Measurements from ENCODE around the gene OGA.

OGA gene

DNA sequence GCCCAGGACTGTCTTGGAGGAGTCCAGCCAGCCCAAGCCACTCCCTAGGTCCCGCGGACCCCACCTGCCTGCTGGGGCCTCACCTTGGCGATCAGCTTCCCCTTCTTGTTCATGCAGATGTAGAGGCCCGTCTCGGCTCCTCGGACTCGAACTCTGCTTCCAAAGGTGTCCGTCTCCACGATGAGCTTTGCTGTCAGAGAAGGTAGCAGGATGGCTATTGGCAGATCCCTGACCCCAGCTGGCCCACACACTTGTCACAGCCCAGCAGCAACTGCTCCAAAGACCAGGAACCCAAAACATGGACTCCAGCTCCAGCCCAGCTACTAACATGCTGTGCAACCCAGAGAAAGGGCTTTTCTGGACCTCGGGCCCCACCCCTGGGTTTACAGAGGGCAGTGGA is 46.9 kb downstream of the OGA start:
- Histone ChIP-seq H3K36me3 (ENCODE audit: control insufficient read depth, insufficient read depth, low read length, severe bottlenecking) (no peaks in the 10 kb centered on the region), H3K4me3 (ENCODE audit: low read length) (no peak overlapping the region), H3K9ac (ENCODE audit: low read length) (no peak overlapping the region), H3K9me3 (ENCODE audit: control insufficient read depth, low read length) (no peaks in the 10 kb centered on the region), H3K4me1 (ENCODE audit: control insufficient read depth, insufficient read depth, low read length) (no peaks in the 10 kb centered on the region), H3K27me3 (replicated peaks; ENCODE audit: control insufficient read depth, insufficient read depth, low read length) (peaks cover 74% of the 10 kb centered on the region)
- DNase-seq (ENCODE audit: low read depth), result no peak

DNA sequence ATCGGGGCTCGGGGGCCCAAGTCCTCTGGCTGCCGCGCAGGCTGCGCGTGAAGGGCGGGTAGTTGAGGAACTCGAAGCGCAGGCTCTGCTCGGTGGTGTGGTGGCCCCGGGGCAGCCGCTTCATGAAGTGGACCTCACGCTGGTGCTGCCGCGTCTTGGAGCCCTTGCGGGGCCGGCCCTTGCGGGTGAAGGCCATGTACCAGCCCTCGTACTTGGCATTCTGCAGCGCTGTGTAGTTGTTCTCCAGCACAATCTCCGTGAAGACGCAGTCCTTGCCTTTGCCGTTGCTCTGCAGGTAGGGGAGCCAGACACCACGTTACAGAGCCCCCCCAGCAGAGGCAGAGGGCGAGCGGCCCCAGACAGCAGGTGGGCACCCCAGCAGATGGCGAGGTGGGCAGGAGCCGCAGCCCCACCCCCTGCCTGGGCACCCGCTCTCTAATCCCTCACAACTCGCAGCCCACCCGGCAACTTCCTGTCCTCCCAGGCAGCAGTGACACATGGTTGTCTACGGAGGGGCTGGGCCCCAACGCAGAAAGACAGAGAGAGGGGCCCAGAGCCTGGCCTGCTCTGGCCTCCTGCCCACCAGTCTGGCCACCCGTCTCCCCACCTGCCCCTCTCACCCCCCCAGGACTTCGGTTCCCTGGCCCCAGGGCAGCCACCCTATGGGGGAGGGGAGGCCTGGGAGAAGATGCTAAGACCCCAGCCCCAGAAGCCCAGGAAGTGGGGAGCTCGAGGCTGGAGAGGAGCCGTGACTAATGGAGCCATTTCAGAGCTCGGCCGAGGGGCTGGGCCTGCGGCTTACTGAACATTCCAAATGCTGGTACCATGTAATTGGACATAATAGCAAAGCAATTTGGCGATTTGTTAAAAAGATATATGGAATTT is 47.7 kb downstream of the OGA start:
- peaks cover 82% of the 10 kb centered on the region for H3K27me3 ChIP-seq (replicated peaks; ENCODE audit: control insufficient read depth, insufficient read depth, low read length)
- no peaks in the 10 kb centered on the region for H3K9me3 ChIP-seq (ENCODE audit: control insufficient read depth, low read length)
- DNase-seq (ENCODE audit: low read depth), result no peak
- H3K4me3 ChIP-seq (ENCODE audit: low read length), result no peak overlapping the region
- no peaks in the 10 kb centered on the region for H3K36me3 ChIP-seq (ENCODE audit: control insufficient read depth, insufficient read depth, low read length, severe bottlenecking)
- no peaks in the 10 kb centered on the region for H3K4me1 ChIP-seq (ENCODE audit: control insufficient read depth, insufficient read depth, low read length)
- H3K9ac ChIP-seq (ENCODE audit: low read length), result no peak overlapping the region

DNA sequence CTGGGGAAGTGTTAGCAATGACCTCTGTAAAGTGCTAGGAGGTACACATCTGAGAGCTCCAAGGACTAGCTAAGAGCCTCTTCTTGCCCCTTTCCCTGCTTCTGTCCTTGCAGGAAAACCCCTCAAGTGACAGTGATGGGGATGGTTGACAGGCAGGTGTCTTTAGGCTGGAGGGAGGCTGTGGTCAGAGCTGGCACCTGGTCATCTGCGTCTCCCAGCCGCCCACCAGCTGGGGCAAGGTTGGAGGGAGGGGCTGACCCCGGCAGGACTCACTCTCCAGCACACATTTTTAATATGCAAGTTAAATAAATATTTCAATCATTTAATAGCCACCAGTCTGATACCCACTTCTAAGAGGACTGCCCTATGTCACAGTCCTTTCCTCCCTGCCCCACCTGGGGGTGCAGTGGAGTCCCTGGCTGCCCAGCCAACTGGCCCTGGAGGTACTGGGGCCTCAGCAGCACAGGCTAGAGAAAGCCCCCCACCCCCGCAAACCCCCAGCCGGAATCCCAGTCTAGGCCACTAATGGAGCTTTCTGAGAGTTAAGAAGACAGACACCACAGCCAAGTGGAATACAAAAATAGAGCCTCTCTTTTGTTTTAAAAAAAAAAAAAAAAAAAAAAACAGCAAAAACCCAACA is 48.6 kb downstream of the OGA start:
- Histone ChIP-seq H3K9ac (ENCODE audit: low read length) (no peak overlapping the region), H3K36me3 (ENCODE audit: control insufficient read depth, insufficient read depth, low read length, severe bottlenecking) (no peaks in the 10 kb centered on the region), H3K27me3 (replicated peaks; ENCODE audit: control insufficient read depth, insufficient read depth, low read length) (peaks cover 86% of the 10 kb centered on the region), H3K9me3 (ENCODE audit: control insufficient read depth, low read length) (no peaks in the 10 kb centered on the region), H3K4me3 (ENCODE audit: low read length) (no peak overlapping the region), H3K4me1 (ENCODE audit: control insufficient read depth, insufficient read depth, low read length) (no peaks in the 10 kb centered on the region)
- DNase-seq (ENCODE audit: low read depth), result no peak

DNA sequence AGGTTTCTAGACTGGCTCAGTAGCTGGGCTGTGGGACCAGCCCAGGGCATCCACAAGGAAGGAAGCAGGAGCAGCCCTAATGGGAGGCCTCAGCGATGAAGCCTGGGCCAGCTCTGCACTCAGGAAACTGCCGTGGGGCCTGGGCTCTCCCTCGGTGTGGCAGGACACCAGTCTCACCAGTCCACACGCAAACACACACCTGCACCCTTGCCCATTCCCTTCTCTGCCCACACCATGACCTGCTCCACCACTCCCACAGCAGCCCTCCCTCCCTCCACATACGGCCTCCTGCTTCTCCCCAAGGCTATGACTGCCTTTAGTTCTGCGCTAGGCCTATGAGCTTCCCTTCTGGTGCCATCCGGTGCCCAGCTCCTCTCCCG is 49.5 kb downstream of the OGA start:
- no peaks in the 10 kb centered on the region for H3K9me3 ChIP-seq (ENCODE audit: control insufficient read depth, low read length)
- H3K4me3 ChIP-seq (ENCODE audit: low read length), result no peak overlapping the region
- no peak for DNase-seq (ENCODE audit: low read depth)
- H3K27me3 ChIP-seq (replicated peaks; ENCODE audit: control insufficient read depth, insufficient read depth, low read length), result peaks cover 78% of the 10 kb centered on the region
- no peaks in the 10 kb centered on the region for H3K36me3 ChIP-seq (ENCODE audit: control insufficient read depth, insufficient read depth, low read length, severe bottlenecking)
- no peak overlapping the region for H3K9ac ChIP-seq (ENCODE audit: low read length)
- no peaks in the 10 kb centered on the region for H3K4me1 ChIP-seq (ENCODE audit: control insufficient read depth, insufficient read depth, low read length)

DNA sequence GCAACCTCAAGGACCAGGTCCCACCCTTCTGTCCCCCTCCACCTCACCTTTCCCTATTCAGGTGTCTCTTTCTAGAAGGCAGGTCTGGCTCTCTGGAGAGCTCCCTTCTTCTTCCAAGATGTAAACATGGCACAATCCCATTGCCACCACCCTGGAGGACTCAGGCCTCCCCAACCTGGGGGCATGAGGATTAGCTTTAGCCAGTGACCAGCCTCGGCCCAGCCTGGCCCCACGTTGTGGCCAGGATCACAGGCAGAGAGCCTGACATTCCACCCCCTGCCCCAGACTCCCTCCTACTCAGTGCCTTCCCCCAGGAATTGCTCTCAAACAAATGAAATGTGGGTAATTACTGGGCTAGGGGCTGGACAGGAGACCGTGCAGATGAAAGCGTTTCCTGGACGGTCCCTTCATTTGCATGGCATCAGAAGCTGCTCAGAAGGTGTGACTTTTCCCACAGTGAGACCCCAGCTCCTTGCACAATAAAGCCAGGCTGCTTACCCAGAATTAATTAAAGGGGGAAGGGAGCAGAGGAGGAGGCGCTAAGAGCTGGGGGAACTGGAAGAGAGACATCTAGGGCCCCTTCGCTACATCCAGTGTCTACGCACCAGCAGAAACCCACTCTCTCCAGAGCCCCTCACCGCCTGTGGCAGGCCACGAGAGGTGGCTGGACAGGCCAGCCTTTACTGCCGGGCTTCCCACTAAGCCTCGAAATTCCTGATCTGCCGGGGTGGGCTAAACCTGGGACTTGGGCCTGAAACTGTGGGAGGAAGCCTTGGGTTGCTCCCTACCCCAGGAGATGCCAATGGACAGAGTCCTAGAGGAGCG is 50.1 kb downstream of the OGA start:
- no peak overlapping the region for H3K4me3 ChIP-seq (ENCODE audit: low read length)
- H3K4me1 ChIP-seq (ENCODE audit: control insufficient read depth, insufficient read depth, low read length), result no peaks in the 10 kb centered on the region
- no peak overlapping the region for H3K9ac ChIP-seq (ENCODE audit: low read length)
- no peak for DNase-seq (ENCODE audit: low read depth)
- no peaks in the 10 kb centered on the region for H3K36me3 ChIP-seq (ENCODE audit: control insufficient read depth, insufficient read depth, low read length, severe bottlenecking)
- no peaks in the 10 kb centered on the region for H3K9me3 ChIP-seq (ENCODE audit: control insufficient read depth, low read length)
- peaks cover 76% of the 10 kb centered on the region for H3K27me3 ChIP-seq (replicated peaks; ENCODE audit: control insufficient read depth, insufficient read depth, low read length)

DNA sequence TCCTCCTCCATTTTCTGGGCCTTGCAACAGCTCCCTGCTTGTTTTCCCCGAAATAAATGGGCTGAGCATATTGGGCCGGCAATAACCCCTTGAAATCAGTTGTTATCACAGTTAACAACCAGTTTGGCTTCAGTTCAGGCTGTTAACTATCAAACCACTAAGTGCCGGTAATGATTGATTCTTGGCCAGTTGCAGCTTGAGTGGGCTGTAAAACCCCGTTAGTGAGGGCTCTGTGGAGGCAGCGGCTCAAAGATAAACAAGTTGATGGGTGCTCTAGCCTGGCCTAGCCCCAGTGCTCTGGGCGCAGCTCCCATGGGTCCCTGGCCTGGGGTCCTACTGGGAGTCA is 50.7 kb downstream of the OGA start:
- Histone ChIP-seq H3K9ac (ENCODE audit: low read length) (no peak overlapping the region), H3K4me1 (ENCODE audit: control insufficient read depth, insufficient read depth, low read length) (no peaks in the 10 kb centered on the region), H3K4me3 (ENCODE audit: low read length) (no peak overlapping the region), H3K27me3 (replicated peaks; ENCODE audit: control insufficient read depth, insufficient read depth, low read length) (peaks cover 70% of the 10 kb centered on the region), H3K9me3 (ENCODE audit: control insufficient read depth, low read length) (no peaks in the 10 kb centered on the region), H3K36me3 (ENCODE audit: control insufficient read depth, insufficient read depth, low read length, severe bottlenecking) (no peaks in the 10 kb centered on the region)
- no peak for DNase-seq (ENCODE audit: low read depth)

DNA sequence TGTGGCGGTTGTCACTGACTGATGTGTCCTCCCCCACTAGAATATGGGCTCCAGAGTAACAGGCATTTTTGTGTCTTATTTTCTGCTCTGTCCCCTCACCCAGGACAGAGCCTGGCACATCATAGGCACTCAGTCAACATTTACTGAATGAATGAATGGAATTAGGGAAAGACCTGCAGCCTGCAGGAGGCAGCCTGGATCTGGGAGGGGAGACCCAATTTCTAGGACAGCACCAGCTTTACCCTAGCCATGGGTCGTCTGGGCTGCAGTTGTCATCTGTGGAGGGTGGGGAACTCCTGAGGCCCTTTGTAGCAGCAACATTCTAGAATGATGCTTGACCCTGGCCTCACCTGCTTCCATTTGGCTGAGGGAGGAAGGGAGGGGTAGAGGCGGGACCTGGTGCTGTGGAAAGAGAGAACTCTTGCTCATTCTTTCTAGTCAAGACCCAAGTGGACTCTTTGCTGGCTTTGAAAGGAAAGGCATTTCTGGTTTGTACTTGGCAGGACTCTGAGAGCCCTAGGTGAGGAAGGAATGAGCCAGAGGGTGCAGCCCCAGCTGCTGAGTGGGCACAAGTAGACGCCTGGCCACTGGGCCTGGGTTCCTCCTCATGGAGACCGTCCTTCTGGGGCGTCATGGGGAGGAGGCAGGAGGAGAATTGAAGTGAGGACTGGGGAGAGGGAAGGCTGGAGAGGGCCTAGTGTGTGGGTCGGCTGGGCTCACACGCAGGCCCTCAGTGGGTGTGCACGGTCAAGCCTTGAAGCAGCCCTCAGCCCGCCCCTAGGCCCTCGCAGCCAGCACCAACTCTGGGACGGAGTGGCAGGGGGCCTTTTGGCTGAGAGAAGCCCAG is 51.3 kb downstream of the OGA start:
- H3K4me3 ChIP-seq (ENCODE audit: low read length), result no peak overlapping the region
- H3K4me1 ChIP-seq (ENCODE audit: control insufficient read depth, insufficient read depth, low read length), result no peaks in the 10 kb centered on the region
- peaks cover 64% of the 10 kb centered on the region for H3K27me3 ChIP-seq (replicated peaks; ENCODE audit: control insufficient read depth, insufficient read depth, low read length)
- no peaks in the 10 kb centered on the region for H3K36me3 ChIP-seq (ENCODE audit: control insufficient read depth, insufficient read depth, low read length, severe bottlenecking)
- no peak for DNase-seq (ENCODE audit: low read depth)
- no peaks in the 10 kb centered on the region for H3K9me3 ChIP-seq (ENCODE audit: control insufficient read depth, low read length)
- no peak overlapping the region for H3K9ac ChIP-seq (ENCODE audit: low read length)

DNA sequence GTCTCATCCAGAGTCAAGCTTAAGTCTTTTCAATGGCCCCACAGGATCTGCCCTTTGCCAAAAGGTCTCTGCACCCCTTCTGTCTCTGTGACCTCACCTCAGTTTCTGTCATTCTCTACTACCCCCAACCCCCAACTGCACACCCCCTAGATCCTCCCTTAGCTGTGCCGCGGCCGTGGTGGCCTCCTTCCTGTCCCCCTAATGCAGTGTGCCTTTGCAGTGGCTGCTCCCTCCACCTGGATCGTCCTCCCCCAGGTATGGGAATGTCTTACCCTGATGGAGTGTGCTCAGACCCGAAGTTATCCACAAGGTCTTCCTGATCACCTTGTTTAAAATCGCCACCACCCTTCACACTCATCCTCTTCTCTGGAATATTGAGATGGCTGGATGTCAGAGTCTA is 51.9 kb downstream of the OGA start:
- Histone ChIP-seq H3K9me3 (ENCODE audit: control insufficient read depth, low read length) (no peaks in the 10 kb centered on the region), H3K4me3 (ENCODE audit: low read length) (no peak overlapping the region), H3K4me1 (ENCODE audit: control insufficient read depth, insufficient read depth, low read length) (no peaks in the 10 kb centered on the region), H3K36me3 (ENCODE audit: control insufficient read depth, insufficient read depth, low read length, severe bottlenecking) (no peaks in the 10 kb centered on the region), H3K9ac (ENCODE audit: low read length) (no peak overlapping the region), H3K27me3 (replicated peaks; ENCODE audit: control insufficient read depth, insufficient read depth, low read length) (peaks cover 59% of the 10 kb centered on the region)
- no peak for DNase-seq (ENCODE audit: low read depth)

DNA sequence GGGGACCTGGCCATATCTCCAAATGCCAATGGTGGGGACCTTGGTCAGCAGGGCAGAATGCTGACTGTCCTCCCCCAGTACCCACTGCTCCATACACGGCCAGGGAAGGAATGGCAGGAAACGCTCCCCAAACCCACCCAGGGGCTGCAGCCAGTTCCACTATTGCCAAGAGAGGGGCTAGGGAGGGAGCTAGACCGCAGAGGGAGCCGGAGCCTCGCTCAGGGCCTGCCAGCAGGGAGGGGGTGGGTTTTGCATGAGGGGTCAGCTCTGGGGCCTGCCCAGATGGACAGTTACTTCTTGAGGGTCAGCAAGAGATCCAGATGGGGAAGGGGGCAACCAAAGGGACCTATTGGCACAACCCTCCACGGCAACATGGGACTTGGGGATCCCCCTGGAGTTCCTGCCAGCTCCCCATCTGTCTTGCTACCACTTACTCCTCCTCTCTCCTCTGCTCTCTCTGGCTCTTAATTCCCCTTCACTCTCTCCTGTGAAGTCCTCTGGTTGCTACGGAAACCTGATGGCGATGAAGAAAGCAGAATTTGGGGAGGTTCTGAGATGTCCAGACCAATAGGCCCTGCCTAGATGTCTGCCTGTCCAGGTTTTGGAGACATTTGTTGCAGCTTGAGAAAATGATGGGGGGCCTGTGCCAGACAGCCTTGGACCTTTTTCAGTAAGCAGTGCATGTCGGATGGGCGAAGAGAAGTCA is 55.0 kb downstream of the OGA start:
- Histone ChIP-seq H3K27me3 (replicated peaks; ENCODE audit: control insufficient read depth, insufficient read depth, low read length) (peaks cover 58% of the 10 kb centered on the region), H3K9ac (ENCODE audit: low read length) (no peak overlapping the region)
- no peak for DNase-seq (ENCODE audit: low read depth)

DNA sequence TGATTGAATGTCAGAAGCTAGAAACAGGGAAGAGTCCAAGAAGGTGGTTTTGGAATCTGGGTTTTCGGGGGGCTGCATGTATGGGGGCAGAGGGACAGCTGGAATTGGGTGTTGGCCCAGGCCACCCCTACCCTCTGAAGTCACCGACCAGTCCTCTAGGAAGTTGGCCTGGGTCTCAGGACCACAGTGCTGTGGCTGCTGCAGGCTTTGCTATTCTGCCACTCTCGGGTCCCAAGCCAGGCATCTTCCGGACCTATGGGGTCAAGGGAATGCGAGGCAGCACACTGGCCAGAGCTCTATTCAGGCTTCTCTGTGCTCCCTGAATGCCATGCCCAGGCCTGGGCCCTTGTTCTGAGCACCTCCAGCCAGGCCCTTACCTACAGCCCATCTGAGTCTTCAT is 55.5 kb downstream of the OGA start:
- Histone ChIP-seq H3K9ac (ENCODE audit: low read length) (no peak overlapping the region), H3K27me3 (replicated peaks; ENCODE audit: control insufficient read depth, insufficient read depth, low read length) (peaks cover 58% of the 10 kb centered on the region), H3K4me3 (ENCODE audit: low read length) (no peak overlapping the region), H3K36me3 (ENCODE audit: control insufficient read depth, insufficient read depth, low read length, severe bottlenecking) (no peaks in the 10 kb centered on the region), H3K9me3 (ENCODE audit: control insufficient read depth, low read length) (no peaks in the 10 kb centered on the region), H3K4me1 (ENCODE audit: control insufficient read depth, insufficient read depth, low read length) (peaks cover 5% of the 10 kb centered on the region)
- DNase-seq (ENCODE audit: low read depth), result no peak

More for the DNA sequence above, 55.0 kb downstream of the OGA start:
- Histone ChIP-seq H3K9me3 (ENCODE audit: control insufficient read depth, low read length) (no peaks in the 10 kb centered on the region), H3K4me1 (ENCODE audit: control insufficient read depth, insufficient read depth, low read length) (peaks cover 5% of the 10 kb centered on the region), H3K4me3 (ENCODE audit: low read length) (no peak overlapping the region), H3K36me3 (ENCODE audit: control insufficient read depth, insufficient read depth, low read length, severe bottlenecking) (no peaks in the 10 kb centered on the region)

Data from adipocyte (in vitro differentiated cells).